ENCODE data around the gene CCL15. TPM values are rescaled to one million over a fixed set of nuclear protein-coding genes. Genes with fewer than 3 reads are reported as not detected.

The CCL15 gene
- total and polyA plus RNA-seq, 2 of the 13 experiments (the other 11 are each of a cell fraction or from before 2014, with no cell fraction given): 29.2 to 45.9 TPM

DNA sequence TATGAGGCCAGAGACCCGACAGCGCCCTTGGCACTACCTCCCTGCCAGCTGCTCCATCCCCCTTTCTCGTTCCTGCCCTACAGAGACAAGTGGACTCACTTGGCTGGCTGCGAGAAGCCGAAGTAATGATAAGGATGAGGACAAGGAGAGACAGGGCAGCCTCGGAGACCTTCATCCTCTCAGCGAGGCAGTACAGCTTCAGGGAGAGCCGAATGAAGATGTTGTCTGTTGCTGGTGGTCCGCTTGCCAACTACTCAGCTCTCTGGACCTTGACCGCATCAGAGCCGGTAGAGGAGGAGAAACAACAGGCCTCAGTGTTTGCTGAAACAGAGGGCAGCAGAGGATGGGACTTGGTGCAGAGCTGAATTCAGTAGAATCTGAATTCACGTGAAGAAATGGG is 20.1 kb downstream of the CCL15 start, which contains the start of gene CCL16 (continued):
- TF ChIP-seq, protein P1, sequence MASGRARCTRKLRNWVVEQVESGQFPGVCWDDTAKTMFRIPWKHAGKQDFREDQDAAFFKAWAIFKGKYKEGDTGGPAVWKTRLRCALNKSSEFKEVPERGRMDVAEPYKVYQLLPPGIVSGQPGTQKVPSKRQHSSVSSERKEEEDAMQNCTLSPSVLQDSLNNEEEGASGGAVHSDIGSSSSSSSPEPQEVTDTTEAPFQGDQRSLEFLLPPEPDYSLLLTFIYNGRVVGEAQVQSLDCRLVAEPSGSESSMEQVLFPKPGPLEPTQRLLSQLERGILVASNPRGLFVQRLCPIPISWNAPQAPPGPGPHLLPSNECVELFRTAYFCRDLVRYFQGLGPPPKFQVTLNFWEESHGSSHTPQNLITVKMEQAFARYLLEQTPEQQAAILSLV (CRISPR knock-in tag; IDR thresholded peaks at IDR 0.05; ENCODE audit: borderline replicate concordance): no peak
- TF ChIP-seq TFE3 (CRISPR knock-in tag; IDR thresholded peaks at IDR 0.05): no peak
- no peak for TF ChIP-seq CHD4 (IDR thresholded peaks at IDR 0.05; ENCODE audit: borderline replicate concordance, low read length)
- TF ChIP-seq, protein P2, sequence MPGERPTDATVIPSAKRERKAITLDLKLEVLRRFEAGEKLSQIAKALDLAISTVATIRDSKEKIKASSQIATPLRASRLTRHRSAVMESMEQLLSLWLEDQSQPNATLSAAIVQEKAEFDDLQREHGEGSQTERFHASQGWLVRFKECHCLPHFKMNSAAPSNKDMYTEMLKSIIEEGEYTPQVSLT (CRISPR knock-in tag; IDR thresholded peaks at IDR 0.05; ENCODE audit: borderline replicate concordance, low read depth): no peak
- no peak for TF ChIP-seq CBFB (CRISPR knock-in tag; IDR thresholded peaks at IDR 0.05)
- no peak for TF ChIP-seq ZSCAN22 (CRISPR knock-in tag; IDR thresholded peaks at IDR 0.05)
- TF ChIP-seq, protein P3, sequence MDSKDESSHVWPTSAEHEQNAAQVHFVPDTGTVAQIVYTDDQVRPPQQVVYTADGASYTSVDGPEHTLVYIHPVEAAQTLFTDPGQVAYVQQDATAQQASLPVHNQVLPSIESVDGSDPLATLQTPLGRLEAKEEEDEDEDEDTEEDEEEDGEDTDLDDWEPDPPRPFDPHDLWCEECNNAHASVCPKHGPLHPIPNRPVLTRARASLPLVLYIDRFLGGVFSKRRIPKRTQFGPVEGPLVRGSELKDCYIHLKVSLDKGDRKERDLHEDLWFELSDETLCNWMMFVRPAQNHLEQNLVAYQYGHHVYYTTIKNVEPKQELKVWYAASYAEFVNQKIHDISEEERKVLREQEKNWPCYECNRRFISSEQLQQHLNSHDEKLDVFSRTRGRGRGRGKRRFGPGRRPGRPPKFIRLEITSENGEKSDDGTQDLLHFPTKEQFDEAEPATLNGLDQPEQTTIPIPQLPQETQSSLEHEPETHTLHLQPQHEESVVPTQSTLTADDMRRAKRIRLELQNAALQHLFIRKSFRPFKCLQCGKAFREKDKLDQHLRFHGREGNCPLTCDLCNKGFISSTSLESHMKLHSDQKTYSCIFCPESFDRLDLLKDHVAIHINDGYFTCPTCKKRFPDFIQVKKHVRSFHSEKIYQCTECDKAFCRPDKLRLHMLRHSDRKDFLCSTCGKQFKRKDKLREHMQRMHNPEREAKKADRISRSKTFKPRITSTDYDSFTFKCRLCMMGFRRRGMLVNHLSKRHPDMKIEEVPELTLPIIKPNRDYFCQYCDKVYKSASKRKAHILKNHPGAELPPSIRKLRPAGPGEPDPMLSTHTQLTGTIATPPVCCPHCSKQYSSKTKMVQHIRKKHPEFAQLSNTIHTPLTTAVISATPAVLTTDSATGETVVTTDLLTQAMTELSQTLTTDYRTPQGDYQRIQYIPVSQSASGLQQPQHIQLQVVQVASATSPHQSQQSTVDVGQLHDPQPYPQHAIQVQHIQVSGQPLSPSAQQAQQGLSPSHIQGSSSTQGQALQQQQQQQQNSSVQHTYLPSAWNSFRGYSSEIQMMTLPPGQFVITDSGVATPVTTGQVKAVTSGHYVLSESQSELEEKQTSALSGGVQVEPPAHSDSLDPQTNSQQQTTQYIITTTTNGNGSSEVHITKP (CRISPR knock-in tag; IDR thresholded peaks at IDR 0.05; ENCODE audit: low read depth): no peak
- TF ChIP-seq ZNF230 (CRISPR knock-in tag; IDR thresholded peaks at IDR 0.05): no peak
- TF ChIP-seq, protein P4, sequence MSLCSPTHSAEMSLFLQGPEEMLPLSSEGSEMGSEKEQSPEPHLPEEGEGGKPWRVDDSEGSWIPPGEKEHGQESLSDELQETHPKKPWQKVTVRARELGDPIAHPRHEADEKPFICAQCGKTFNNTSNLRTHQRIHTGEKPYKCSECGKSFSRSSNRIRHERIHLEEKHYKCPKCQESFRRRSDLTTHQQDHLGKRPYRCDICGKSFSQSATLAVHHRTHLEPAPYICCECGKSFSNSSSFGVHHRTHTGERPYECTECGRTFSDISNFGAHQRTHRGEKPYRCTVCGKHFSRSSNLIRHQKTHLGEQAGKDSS (CRISPR knock-in tag; IDR thresholded peaks at IDR 0.05; ENCODE audit: borderline replicate concordance, low read depth): no peak
- TF ChIP-seq MBNL3 (CRISPR knock-in tag; conservative IDR thresholded peaks at IDR 0.05): no peak
- no peak for TF ChIP-seq SP1 (IDR thresholded peaks at IDR 0.05)
- TF ChIP-seq SP1 (CRISPR knock-in tag; IDR thresholded peaks at IDR 0.05): no peak
- no peak for TF ChIP-seq CERS6 (CRISPR knock-in tag; IDR thresholded peaks at IDR 0.05)
- TF ChIP-seq ZNF510 (CRISPR knock-in tag; IDR thresholded peaks at IDR 0.05; ENCODE audit: low read depth): no peak
- no peak for TF ChIP-seq ZNF317 (CRISPR knock-in tag; IDR thresholded peaks at IDR 0.05)
- TF ChIP-seq GATAD1 (CRISPR knock-in tag; IDR thresholded peaks at IDR 0.05): no peak
- TF ChIP-seq JUND (CRISPR knock-in tag; IDR thresholded peaks at IDR 0.05): no peak
- TF ChIP-seq ZNF597 (CRISPR knock-in tag; IDR thresholded peaks at IDR 0.05): no peak
- no peak for TF ChIP-seq ARID2 (CRISPR knock-in tag; IDR thresholded peaks at IDR 0.05; ENCODE audit: borderline replicate concordance)
